Measurements from ENCODE around the gene FGF12.

Gene FGF12

GRCh38 chr3:192747746-192748145 is 20.4 kb upstream of the FGF12 start:
- no peak for TF ChIP-seq SIN3A (IDR thresholded peaks at IDR 0.05; ENCODE audit: borderline replicate concordance, insufficient read depth, low read length)
- TF ChIP-seq REST (IDR thresholded peaks at IDR 0.05; ENCODE audit: insufficient read depth in 1 of 2, low read depth in 2 of 2, low read length in 2 of 2) = no peak
- TF ChIP-seq FOXP2 (optimal IDR thresholded peaks at IDR 0.05; ENCODE audit: borderline replicate concordance, extremely low read depth, extremely low read length, insufficient read depth) = no peak
- no peak for TF ChIP-seq POLR2AphosphoS5 (IDR thresholded peaks at IDR 0.05; ENCODE audit: low read depth, low read length)
- no peak for TF ChIP-seq TAF1 (IDR thresholded peaks at IDR 0.05; ENCODE audit: borderline replicate concordance, insufficient read depth, low read length)

GRCh38 chr3:192747145-192747544 is 19.8 kb upstream of the FGF12 start:
- TF ChIP-seq REST (IDR thresholded peaks at IDR 0.05; ENCODE audit: insufficient read depth in 1 of 2, low read depth in 2 of 2, low read length in 2 of 2) = no peak
- TF ChIP-seq TAF1 (IDR thresholded peaks at IDR 0.05; ENCODE audit: borderline replicate concordance, insufficient read depth, low read length) = no peak
- no peak for TF ChIP-seq SIN3A (IDR thresholded peaks at IDR 0.05; ENCODE audit: borderline replicate concordance, insufficient read depth, low read length)
- no peak for TF ChIP-seq FOXP2 (optimal IDR thresholded peaks at IDR 0.05; ENCODE audit: borderline replicate concordance, extremely low read depth, extremely low read length, insufficient read depth)
- TF ChIP-seq POLR2AphosphoS5 (IDR thresholded peaks at IDR 0.05; ENCODE audit: low read depth, low read length) = no peak

GRCh38 chr3:192745150-192745549 is 17.8 kb upstream of the FGF12 start:
- TF ChIP-seq POLR2AphosphoS5 (IDR thresholded peaks at IDR 0.05; ENCODE audit: low read depth, low read length) (no peak), SIN3A (IDR thresholded peaks at IDR 0.05; ENCODE audit: borderline replicate concordance, insufficient read depth, low read length) (no peak), REST (IDR thresholded peaks at IDR 0.05; ENCODE audit: insufficient read depth in 1 of 2, low read depth in 2 of 2, low read length in 2 of 2) (no peak), TAF1 (IDR thresholded peaks at IDR 0.05; ENCODE audit: borderline replicate concordance, insufficient read depth, low read length) (no peak), FOXP2 (optimal IDR thresholded peaks at IDR 0.05; ENCODE audit: borderline replicate concordance, extremely low read depth, extremely low read length, insufficient read depth) (no peak)

GRCh38 chr3:192737506-192737905 is 10.2 kb upstream of the FGF12 start:
- TF ChIP-seq REST (IDR thresholded peaks at IDR 0.05; ENCODE audit: insufficient read depth in 1 of 2, low read depth in 2 of 2, low read length in 2 of 2) = no peak
- TF ChIP-seq TAF1 (IDR thresholded peaks at IDR 0.05; ENCODE audit: borderline replicate concordance, insufficient read depth, low read length) = no peak
- TF ChIP-seq POLR2AphosphoS5 (IDR thresholded peaks at IDR 0.05; ENCODE audit: low read depth, low read length) = no peak
- TF ChIP-seq FOXP2 (optimal IDR thresholded peaks at IDR 0.05; ENCODE audit: borderline replicate concordance, extremely low read depth, extremely low read length, insufficient read depth) = no peak
- no peak for TF ChIP-seq SIN3A (IDR thresholded peaks at IDR 0.05; ENCODE audit: borderline replicate concordance, insufficient read depth, low read length)

GRCh38 chr3:192731233-192731632 is 3.9 kb upstream of the FGF12 start:
- no peak for TF ChIP-seq TAF1 (IDR thresholded peaks at IDR 0.05; ENCODE audit: borderline replicate concordance, insufficient read depth, low read length)
